Measurements from ENCODE around the gene TENM3.

TENM3 gene

GRCh38 chr4:182258441-182259000 lies 15.3 kb downstream of the TENM3 start:
- Histone ChIP-seq H3F3A (ENCODE audit: control insufficient read depth, insufficient read depth) (no peaks in the 10 kb centered on the region), H3K4me3 (ENCODE audit: low read length) (no peak overlapping the region), H3K27ac (ENCODE audit: low read depth, low read length) (no peak overlapping the region), H3K9me3 (ENCODE audit: control insufficient read depth, insufficient read depth, low read length) (no peaks in the 10 kb centered on the region), H3K27me3 (ENCODE audit: control insufficient read depth, low read length) (no peaks in the 10 kb centered on the region), H3K4me2 (ENCODE audit: low read length) (no peak overlapping the region), H4K20me1 (ENCODE audit: control insufficient read depth, insufficient read depth, low read depth, low read length) (no peaks in the 10 kb centered on the region), H3K36me3 (ENCODE audit: control insufficient read depth, low read length) (no peaks in the 10 kb centered on the region), H3K9me2 (replicated peaks; ENCODE audit: control insufficient read depth, low read length) (no peaks in the 10 kb centered on the region), H3K4me1 (ENCODE audit: control insufficient read depth, low read length) (no peaks in the 10 kb centered on the region), H3K79me2 (ENCODE audit: control insufficient read depth, low read length) (no peaks in the 10 kb centered on the region)
- no peak for TF ChIP-seq EZH2phosphoT487 (IDR thresholded peaks at IDR 0.05; ENCODE audit: borderline replicate concordance, low read length)
- TF ChIP-seq, protein P1, sequence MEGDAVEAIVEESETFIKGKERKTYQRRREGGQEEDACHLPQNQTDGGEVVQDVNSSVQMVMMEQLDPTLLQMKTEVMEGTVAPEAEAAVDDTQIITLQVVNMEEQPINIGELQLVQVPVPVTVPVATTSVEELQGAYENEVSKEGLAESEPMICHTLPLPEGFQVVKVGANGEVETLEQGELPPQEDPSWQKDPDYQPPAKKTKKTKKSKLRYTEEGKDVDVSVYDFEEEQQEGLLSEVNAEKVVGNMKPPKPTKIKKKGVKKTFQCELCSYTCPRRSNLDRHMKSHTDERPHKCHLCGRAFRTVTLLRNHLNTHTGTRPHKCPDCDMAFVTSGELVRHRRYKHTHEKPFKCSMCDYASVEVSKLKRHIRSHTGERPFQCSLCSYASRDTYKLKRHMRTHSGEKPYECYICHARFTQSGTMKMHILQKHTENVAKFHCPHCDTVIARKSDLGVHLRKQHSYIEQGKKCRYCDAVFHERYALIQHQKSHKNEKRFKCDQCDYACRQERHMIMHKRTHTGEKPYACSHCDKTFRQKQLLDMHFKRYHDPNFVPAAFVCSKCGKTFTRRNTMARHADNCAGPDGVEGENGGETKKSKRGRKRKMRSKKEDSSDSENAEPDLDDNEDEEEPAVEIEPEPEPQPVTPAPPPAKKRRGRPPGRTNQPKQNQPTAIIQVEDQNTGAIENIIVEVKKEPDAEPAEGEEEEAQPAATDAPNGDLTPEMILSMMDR (IDR thresholded peaks at IDR 0.05; ENCODE audit: low read depth, low read length, poor library complexity, severe bottlenecking): no peak

GRCh38 chr4:182261651-182262223 lies 18.5 kb downstream of the TENM3 start:
- Histone ChIP-seq H3K79me2 (ENCODE audit: control insufficient read depth, low read length) (no peaks in the 10 kb centered on the region), H3K4me3 (ENCODE audit: low read length) (no peak overlapping the region), H3K9me3 (ENCODE audit: control insufficient read depth, insufficient read depth, low read length) (no peaks in the 10 kb centered on the region), H3K27ac (ENCODE audit: low read depth, low read length) (no peak overlapping the region), H3K9me2 (replicated peaks; ENCODE audit: control insufficient read depth, low read length) (no peaks in the 10 kb centered on the region), H3F3A (ENCODE audit: control insufficient read depth, insufficient read depth) (no peaks in the 10 kb centered on the region), H4K20me1 (ENCODE audit: control insufficient read depth, insufficient read depth, low read depth, low read length) (no peaks in the 10 kb centered on the region), H3K36me3 (ENCODE audit: control insufficient read depth, low read length) (no peaks in the 10 kb centered on the region), H3K4me2 (ENCODE audit: low read length) (no peak overlapping the region), H3K27me3 (ENCODE audit: control insufficient read depth, low read length) (no peaks in the 10 kb centered on the region), H3K4me1 (ENCODE audit: control insufficient read depth, low read length) (no peaks in the 10 kb centered on the region)
- TF ChIP-seq EZH2phosphoT487 (IDR thresholded peaks at IDR 0.05; ENCODE audit: borderline replicate concordance, low read length): no peak
- TF ChIP-seq, protein P1 (IDR thresholded peaks at IDR 0.05; ENCODE audit: low read depth, low read length, poor library complexity, severe bottlenecking): no peak

GRCh38 chr4:182263562-182263961 lies 20.4 kb downstream of the TENM3 start:
- Histone ChIP-seq H3K4me3 (ENCODE audit: low read length) (no peak overlapping the region), H3K36me3 (ENCODE audit: control insufficient read depth, low read length) (no peaks in the 10 kb centered on the region), H3K27ac (ENCODE audit: low read depth, low read length) (no peak overlapping the region), H3K27me3 (ENCODE audit: control insufficient read depth, low read length) (no peaks in the 10 kb centered on the region), H3K9me2 (replicated peaks; ENCODE audit: control insufficient read depth, low read length) (no peaks in the 10 kb centered on the region), H3F3A (ENCODE audit: control insufficient read depth, insufficient read depth) (no peaks in the 10 kb centered on the region), H3K4me2 (ENCODE audit: low read length) (no peak overlapping the region), H3K4me1 (ENCODE audit: control insufficient read depth, low read length) (no peaks in the 10 kb centered on the region), H4K20me1 (ENCODE audit: control insufficient read depth, insufficient read depth, low read depth, low read length) (no peaks in the 10 kb centered on the region), H3K79me2 (ENCODE audit: control insufficient read depth, low read length) (no peaks in the 10 kb centered on the region), H3K9me3 (ENCODE audit: control insufficient read depth, insufficient read depth, low read length) (no peaks in the 10 kb centered on the region)
- TF ChIP-seq, protein P1 (IDR thresholded peaks at IDR 0.05; ENCODE audit: low read depth, low read length, poor library complexity, severe bottlenecking): no peak
- TF ChIP-seq EZH2phosphoT487 (IDR thresholded peaks at IDR 0.05; ENCODE audit: borderline replicate concordance, low read length): no peak
